Measurements from ENCODE around the gene ETV2.

GRCh38 chr19:35637165-35637564, 4.4 kb upstream of the ETV2 start:
- TF ChIP-seq, protein P1, sequence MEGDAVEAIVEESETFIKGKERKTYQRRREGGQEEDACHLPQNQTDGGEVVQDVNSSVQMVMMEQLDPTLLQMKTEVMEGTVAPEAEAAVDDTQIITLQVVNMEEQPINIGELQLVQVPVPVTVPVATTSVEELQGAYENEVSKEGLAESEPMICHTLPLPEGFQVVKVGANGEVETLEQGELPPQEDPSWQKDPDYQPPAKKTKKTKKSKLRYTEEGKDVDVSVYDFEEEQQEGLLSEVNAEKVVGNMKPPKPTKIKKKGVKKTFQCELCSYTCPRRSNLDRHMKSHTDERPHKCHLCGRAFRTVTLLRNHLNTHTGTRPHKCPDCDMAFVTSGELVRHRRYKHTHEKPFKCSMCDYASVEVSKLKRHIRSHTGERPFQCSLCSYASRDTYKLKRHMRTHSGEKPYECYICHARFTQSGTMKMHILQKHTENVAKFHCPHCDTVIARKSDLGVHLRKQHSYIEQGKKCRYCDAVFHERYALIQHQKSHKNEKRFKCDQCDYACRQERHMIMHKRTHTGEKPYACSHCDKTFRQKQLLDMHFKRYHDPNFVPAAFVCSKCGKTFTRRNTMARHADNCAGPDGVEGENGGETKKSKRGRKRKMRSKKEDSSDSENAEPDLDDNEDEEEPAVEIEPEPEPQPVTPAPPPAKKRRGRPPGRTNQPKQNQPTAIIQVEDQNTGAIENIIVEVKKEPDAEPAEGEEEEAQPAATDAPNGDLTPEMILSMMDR (IDR thresholded peaks at IDR 0.05), result no peak
- no peak for TF ChIP-seq POLR2A (IDR thresholded peaks at IDR 0.05)

All from adrenal gland (tissue), 5 donors.